ENCODE results near the gene FYCO1.

- TF ChIP-seq CTCF (optimal IDR thresholded peaks at IDR 0.05 in 1 of 3, IDR thresholded peaks at IDR 0.05 in 1 of 3, conservative IDR thresholded peaks at IDR 0.05 in 1 of 3; ENCODE audit: extremely low read depth in 1 of 3, insufficient read depth in 2 of 3, low read length in 3 of 3) (no peak), EZH2 (IDR thresholded peaks at IDR 0.05; ENCODE audit: low read length) (no peak)
Observed at GRCh38 chr3:46038916-46039315, 43.3 kb upstream of the FYCO1 start.
